NT2/D1 (cell line): ENCODE measurements around the gene RIPPLY2.

ENCODE experiments used
- SUZ12 ChIP-seq: IDR thresholded peaks from 2 replicates; pipeline ENCODE4 v1.6.1; 2011; ENCODE audit not compliant: insufficient read length, insufficient read depth; ENCODE audit errors: extremely low read depth
- YY1 ChIP-seq: IDR thresholded peaks from 2 replicates; pipeline ENCODE4 v1.6.1; 2011; ENCODE audit not compliant: insufficient read length, insufficient read depth
- ZNF274 ChIP-seq: IDR thresholded peaks from 2 replicates; pipeline ENCODE4 v1.6.1; 2011; ENCODE audit warnings: mild to moderate bottlenecking, low read depth, low read length

DNA sequence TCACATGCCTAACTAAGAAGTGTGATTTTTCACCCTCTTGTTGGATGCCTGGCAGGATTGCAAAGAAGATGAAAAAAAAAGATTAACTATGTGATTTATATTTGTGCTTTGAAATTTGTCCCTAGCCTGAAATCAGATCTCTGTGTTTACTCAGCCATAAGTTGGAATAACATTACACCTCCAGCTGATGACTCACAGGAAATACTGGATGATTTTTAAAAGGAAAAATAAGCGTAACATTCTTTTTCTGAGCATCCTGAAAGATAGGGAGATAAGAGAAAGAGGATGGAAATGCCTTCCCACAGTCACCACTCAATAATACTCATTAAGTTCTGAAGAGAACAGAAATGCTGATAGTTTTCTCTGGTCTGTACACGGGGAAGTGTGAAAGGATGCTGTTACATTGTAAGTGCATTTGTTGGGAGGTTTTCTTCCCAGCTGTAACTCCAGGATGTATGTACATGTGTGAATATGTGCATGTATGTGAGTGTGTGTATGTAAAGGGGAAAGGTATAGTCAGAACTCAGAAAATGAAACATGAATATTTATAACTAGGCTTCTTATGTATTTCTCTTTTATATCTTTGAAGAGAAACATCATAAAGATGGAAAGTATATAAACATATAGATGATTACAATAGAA is 37.4 kb upstream of the RIPPLY2 start:
- no peak for TF ChIP-seq ZNF274
- TF ChIP-seq SUZ12 = no peak
- no peak for TF ChIP-seq YY1
